RPMI7951 (cell line): Measurements from ENCODE around the gene PTEN. TPM values are rescaled to one million over a fixed set of nuclear protein-coding genes. Genes with fewer than 3 reads are reported as not detected.
"Not testable (repeated sequence)": the region's sequence is repeated elsewhere in the genome, so short reads cannot be mapped to it uniquely, and the experiment has no call there.

Experiments used
- DNase-seq: peaks from one replicate; pipeline ENCODE4 v3.0.0-alpha.2; 2012; ENCODE audit warnings: low read depth
- total RNA-seq: library from RNA; depleted of rRNA; stranded (reverse); fragments of >200 nt; shearing (Covaris generic); gene quantifications from 2 replicates; pipeline ENCODE4 v1.2.3, GENCODE V29; 2014

Gene PTEN
- total RNA-seq, 1 experiment from 2014 or later = 0.96 TPM

GRCh38 chr10:87845624-87845998, 17.8 kb upstream of the PTEN start:
- no peak for DNase-seq

- DNase-seq = no peak
Observed at GRCh38 chr10:87846023-87846422, 17.4 kb upstream of the PTEN start.

GRCh38 chr10:87846711-87847110, 16.7 kb upstream of the PTEN start:
- not testable (repeated sequence) for DNase-seq

GRCh38 chr10:87847550-87847949, 15.9 kb upstream of the PTEN start:
- no peak for DNase-seq

GRCh38 chr10:87849001-87849400, 14.4 kb upstream of the PTEN start:
- no peak for DNase-seq

- DNase-seq = no peak
Observed at GRCh38 chr10:87850742-87851205, 12.7 kb upstream of the PTEN start.

GRCh38 chr10:87852089-87852488, 11.3 kb upstream of the PTEN start:
- DNase-seq = no peak

- not testable (repeated sequence) for DNase-seq
Observed at GRCh38 chr10:87855247-87855646, 8.2 kb upstream of the PTEN start.

- not testable (repeated sequence) for DNase-seq
Observed at GRCh38 chr10:87855665-87856064, 7.8 kb upstream of the PTEN start.

- no peak for DNase-seq
Observed at GRCh38 chr10:87860156-87860795, 3.1 kb upstream of the PTEN start.

GRCh38 chr10:87860816-87861403, 2.5 kb upstream of the PTEN start:
- no peak for DNase-seq

GRCh38 chr10:87861566-87861952, 1.9 kb upstream of the PTEN start:
- no peak for DNase-seq

GRCh38 chr10:87861953-87862678, 1.3 kb upstream of the PTEN start:
- no peak for DNase-seq

GRCh38 chr10:87862679-87863052, 759 bp upstream of the PTEN start:
- DNase-seq = no peak

GRCh38 chr10:87863951-87864495, 598 bp downstream of the PTEN start:
- not testable (repeated sequence) for DNase-seq

- no peak for DNase-seq
Observed at GRCh38 chr10:87864496-87865059, 1.2 kb downstream of the PTEN start.

- DNase-seq = no peak
Observed at GRCh38 chr10:87865241-87865881, 1.9 kb downstream of the PTEN start.

- DNase-seq = no peak
Observed at GRCh38 chr10:87866412-87866974, 3.1 kb downstream of the PTEN start.

GRCh38 chr10:87867453-87867852, 4.0 kb downstream of the PTEN start:
- no peak for DNase-seq

- DNase-seq = no peak
Observed at GRCh38 chr10:87868277-87868676, 4.9 kb downstream of the PTEN start.

- not testable (repeated sequence) for DNase-seq
Observed at GRCh38 chr10:87869139-87869538, 5.7 kb downstream of the PTEN start.
